HG03060 (cell line): ENCODE data around the gene FAT2.
"Not testable (repeated sequence)": the region's sequence is repeated elsewhere in the genome, so short reads cannot be mapped to it uniquely, and the experiment has no call there.

ENCODE experiments used
- ATAC-seq: cut with Tn5 transposase; IDR thresholded peaks from one replicate; pipeline ENCODE4 v1.9.1; 2021; ENCODE audit warnings: low read depth, moderate number of reproducible peaks; ENCODE audit not compliant: unreplicated experiment

The FAT2 gene

GRCh38 chr5:151615431-151615830 lies 24.3 kb upstream of the FAT2 start:
- ATAC-seq: no peak

DNA sequence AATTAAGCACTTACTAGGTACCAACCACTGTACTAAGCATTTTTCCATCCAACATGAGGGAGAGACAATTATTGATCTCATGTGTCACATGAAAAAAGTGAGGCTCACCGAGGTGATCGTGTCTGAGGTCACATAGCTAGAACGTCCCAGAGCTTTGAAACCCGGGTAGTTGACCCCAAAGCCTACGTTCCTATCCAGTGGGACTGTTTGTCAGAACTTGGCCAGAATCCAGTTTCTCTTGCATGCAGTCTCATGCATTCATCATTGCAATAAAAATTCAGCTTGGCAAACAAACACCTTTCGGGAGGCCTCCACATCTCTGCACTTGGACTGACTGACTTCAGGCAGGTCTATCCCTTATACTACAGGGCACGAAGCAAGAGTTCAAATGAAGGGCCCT lies 23.4 kb upstream of the FAT2 start:
- ATAC-seq: no peak

- peak; percentile 65 for ATAC-seq
Observed at GRCh38 chr5:151612689-151613427, 21.7 kb upstream of the FAT2 start.

GRCh38 chr5:151611127-151611775 lies 20.1 kb upstream of the FAT2 start:
- no peak for ATAC-seq

GRCh38 chr5:151608522-151608921 lies 17.4 kb upstream of the FAT2 start:
- no peak for ATAC-seq

- ATAC-seq: no peak
Observed at GRCh38 chr5:151607304-151607703, 16.2 kb upstream of the FAT2 start.

DNA sequence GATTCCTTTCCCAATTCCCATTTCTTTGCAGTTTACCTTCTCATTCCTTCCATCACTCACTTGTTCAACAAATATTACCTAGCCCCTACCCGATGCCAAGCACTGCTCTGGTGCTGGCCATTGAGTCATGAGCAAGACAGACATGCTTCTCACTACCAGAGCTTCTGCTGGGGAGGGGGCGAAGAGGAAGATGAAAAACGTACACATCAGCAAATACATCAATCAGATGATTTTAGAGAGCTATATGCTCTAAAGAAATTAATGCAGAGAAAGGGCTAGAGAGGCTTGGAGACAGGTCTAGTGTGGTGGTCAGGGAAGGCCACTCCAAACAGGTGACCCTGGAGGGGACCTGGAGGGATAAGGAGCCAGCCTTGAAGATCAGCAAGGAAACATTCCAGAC lies 14.4 kb upstream of the FAT2 start:
- ATAC-seq: no peak

- no peak for ATAC-seq
Observed at GRCh38 chr5:151602806-151603205, 11.7 kb upstream of the FAT2 start.

- ATAC-seq: no peak
Observed at GRCh38 chr5:151601391-151601790, 10.3 kb upstream of the FAT2 start.

- no peak for ATAC-seq
Observed at GRCh38 chr5:151600069-151600665, 9.0 kb upstream of the FAT2 start.

DNA sequence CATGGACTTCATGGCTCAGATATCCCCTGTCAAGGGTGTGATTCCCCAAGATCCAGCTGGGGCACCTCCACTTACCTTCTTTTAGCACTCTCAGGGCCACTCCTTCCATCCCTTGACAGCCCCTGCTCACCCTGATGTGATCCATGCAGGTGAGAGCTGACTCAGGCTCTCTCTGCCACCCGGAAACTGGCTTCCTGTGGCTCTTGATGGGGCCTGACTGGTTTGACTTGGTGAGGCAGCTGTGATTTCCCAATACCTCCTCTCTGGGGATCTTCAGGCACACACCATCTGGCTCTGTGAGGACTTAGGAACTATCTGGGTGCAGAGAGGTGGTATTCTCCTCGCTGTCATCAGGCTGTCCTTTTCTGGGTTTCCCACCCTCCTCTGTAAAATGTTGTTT lies 7.9 kb upstream of the FAT2 start:
- ATAC-seq: no peak

DNA sequence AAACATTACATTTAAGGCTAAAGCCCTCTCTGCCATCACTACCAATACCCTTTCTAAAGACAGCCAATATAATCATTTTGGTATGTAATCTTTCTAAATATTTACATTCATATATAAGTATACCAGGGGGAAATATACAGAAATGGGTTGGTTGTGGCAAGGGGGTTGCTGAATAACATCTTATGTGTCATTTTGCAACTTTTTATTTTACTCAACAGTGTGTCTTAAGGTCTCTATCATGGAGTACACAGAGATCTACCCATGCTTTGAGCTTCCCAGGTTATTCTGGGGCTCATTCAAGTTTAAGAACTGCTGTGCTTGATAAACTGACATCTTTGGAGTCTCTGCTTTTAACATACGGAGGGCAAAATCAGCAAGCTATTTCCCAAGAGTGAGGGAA lies 7.4 kb upstream of the FAT2 start:
- no peak for ATAC-seq

GRCh38 chr5:151597749-151598148 lies 6.6 kb upstream of the FAT2 start:
- no peak for ATAC-seq

DNA sequence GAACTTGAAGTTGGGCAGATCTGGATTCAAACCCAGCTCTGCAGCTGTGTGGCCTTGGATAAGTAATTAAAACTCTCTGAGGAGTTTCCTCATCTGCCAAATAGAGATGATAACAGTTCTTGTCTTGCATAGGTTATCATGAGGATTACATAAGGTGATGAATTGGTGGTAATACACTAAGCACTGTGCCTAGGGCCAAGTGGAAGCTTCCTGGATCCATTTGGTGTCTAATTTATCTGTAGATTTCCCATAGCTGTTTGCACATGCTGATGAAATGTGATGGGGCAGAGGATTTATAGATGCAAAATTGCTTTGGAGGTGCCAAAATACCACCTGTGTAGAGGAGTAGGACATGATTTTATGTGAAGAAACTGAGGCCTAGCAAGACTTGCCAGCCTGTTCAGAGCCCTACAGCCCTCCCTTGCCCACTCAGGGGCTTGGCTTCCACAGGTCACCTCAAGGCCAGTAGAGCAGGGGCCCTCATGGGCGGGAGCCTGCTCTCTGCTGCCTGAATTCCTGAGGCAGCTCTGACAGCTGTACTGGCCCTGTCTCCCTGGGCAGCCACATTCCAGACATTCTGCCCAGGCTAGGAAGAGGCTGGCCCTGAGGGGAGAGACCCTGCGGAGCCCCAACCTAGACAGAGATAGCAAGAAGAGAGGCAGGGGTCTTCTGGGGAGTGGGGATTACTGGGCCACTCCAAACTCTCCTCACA lies 5.9 kb upstream of the FAT2 start:
- no peak for ATAC-seq

DNA sequence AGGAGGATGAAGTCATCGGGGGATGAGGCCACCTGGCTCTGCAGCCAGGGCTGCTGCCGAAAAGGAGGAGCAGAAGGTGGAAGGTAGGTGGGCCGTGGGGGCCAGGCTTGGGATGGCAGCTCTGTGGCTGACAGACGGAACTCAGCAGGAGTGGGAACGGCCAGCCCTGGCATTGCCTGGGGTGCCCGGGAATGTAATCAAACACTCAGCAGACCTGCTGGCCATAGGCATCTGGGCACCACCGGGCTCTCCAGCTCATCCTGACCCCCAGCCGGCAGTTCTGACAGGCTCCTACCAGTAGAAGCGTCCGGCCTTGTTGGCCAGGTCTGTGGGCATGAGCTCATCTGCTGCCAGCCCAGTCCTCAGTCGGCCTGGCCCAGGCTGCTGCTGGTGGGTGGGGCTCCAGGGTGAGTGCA lies 4.3 kb upstream of the FAT2 start:
- ATAC-seq: no peak

DNA sequence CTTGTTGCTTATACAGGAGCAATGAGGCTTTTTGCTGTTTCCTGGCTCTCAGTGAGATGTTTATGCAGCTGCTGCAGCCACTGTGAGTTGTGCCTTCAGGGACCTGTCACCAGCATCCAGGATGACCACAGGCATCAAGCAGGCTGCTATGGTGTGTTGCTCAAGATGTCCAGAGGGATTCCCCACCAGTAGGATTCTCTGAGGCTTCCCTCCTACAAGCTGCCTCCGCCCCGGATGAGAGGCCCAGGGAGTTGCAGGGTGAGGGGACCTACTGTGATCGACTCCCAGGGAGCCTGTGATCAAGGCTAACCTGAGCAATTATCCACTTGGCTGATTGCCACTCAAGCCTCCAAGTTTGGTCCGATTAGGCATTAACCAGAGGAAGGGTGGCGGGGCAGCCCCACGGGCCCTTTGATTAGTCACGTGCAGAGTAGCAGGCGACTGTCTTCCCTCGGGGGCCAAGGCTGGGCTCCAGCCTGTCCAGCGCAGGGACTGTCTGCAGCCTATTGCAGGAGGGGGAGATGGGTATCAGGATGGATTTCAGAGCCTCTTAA lies 1.8 kb upstream of the FAT2 start:
- peak; percentile 47 for ATAC-seq

GRCh38 chr5:151589878-151590570 lies 1.1 kb downstream of the FAT2 start:
- ATAC-seq: no peak

- no peak for ATAC-seq
Observed at GRCh38 chr5:151587796-151588555, 3.2 kb downstream of the FAT2 start.

GRCh38 chr5:151585970-151586369 lies 5.2 kb downstream of the FAT2 start:
- ATAC-seq: no peak

DNA sequence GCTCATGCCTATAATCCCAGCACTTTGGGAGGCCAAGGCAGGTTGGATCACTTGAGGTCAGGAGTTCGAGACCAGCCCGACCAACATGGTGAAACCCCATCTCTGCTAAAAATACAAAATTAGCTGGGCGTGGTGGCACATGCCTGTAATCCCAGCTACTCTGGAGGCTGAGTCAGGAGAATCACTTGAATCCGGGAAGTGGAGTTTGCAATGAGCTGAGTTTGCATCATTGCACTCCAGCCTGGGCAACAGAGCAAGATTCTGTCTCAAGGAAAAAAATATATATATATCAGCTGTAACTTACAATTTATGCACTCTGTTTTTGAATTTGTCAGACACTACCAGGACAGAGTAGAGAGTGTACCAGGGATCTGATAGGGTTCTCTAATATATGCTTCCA lies 5.8 kb downstream of the FAT2 start:
- ATAC-seq: not testable (repeated sequence)
